CD4-positive, alpha-beta T cell (primary cell): ENCODE results near the gene TTC1. TPM values are rescaled to one million over a fixed set of nuclear protein-coding genes. Genes with fewer than 3 reads are reported as not detected.
A peak's percentile ranks its signal among the peaks of the same experiment; 100 is the strongest.
"Not testable (repeated sequence)": the region's sequence is repeated elsewhere in the genome, so short reads cannot be mapped to it uniquely, and the experiment has no call there.

Experiments used
- ATAC-seq: fragments of 200-7000 bp; cut with Tn5 transposase; one replicate; pipeline ENCODE4 v1.10.0; 2022; ENCODE audit warnings: mild to moderate bottlenecking; ENCODE audit not compliant: poor library complexity
- CTCF ChIA-PET: fragments of 350-600 bp; sonication (Branson Sonifier 250); formaldehyde crosslinking; loops from one replicate; lab custom pipeline; 2021; ENCODE audit warnings: antibody characterized with exemption, inconsistent platforms; lab: Charles Lee
- POLR2A ChIA-PET: fragments of 350-600 bp; sonication (Branson Sonifier 250); formaldehyde crosslinking; loops from one replicate; lab custom pipeline; 2021; ENCODE audit warnings: antibody characterized with exemption, inconsistent platforms; lab: Charles Lee
- DNase-seq, 14 experiments: peaks; one replicate each; pipeline ENCODE4 v3.0.0-alpha.2; 2013 to 2020; ENCODE audit warnings: mixed read lengths in 2 of 14
- H3K27ac ChIP-seq, 2 donors: one replicate each; pipeline versions ENCODE4 v1.5.1 to v1.7.0; 2013; ENCODE audit warnings: low read length in 2 of 2, low read depth in 1 of 2, mild to moderate bottlenecking in 1 of 2
- H3K27me3 ChIP-seq, 2 experiments: 1 replicate in 1 of 2; 2 replicates in 1 of 2; pipeline versions ENCODE4 v1.6.1 to v1.7.0; 2013; ENCODE audit warnings: low read length in 2 of 2, control low read depth in 1 of 2, mild to moderate bottlenecking in 1 of 2, moderate library complexity in 1 of 2; ENCODE audit not compliant: insufficient read depth in 2 of 2, control insufficient read depth in 1 of 2
- H3K36me3 ChIP-seq: one replicate; pipeline ENCODE4 v1.6.1; 2013; ENCODE audit warnings: low read length, control low read depth; ENCODE audit not compliant: insufficient read depth
- H3K4me1 ChIP-seq: one replicate; pipeline ENCODE4 v1.6.1; 2013; ENCODE audit warnings: low read length, control low read depth; ENCODE audit not compliant: insufficient read depth
- H3K4me3 ChIP-seq: one replicate; pipeline ENCODE4 v1.5.1; 2013; ENCODE audit warnings: mild to moderate bottlenecking, low read length, moderate library complexity
- H3K9me3 ChIP-seq, 2 experiments: 1 replicate in 1 of 2; 2 replicates in 1 of 2; pipeline versions ENCODE4 v1.6.1 to v1.7.0; 2013; ENCODE audit warnings: low read length in 2 of 2, mild to moderate bottlenecking in 2 of 2, control low read depth in 1 of 2, moderate library complexity in 1 of 2; ENCODE audit not compliant: control insufficient read depth in 1 of 2, insufficient read depth in 1 of 2
- H3K27ac Mint-ChIP-seq: one replicate; pipeline ENCODE4 v1.8.0; 2020; ENCODE audit warnings: mixed read lengths
- H3K27me3 Mint-ChIP-seq: one replicate; pipeline ENCODE4 v1.8.0; 2021; ENCODE audit warnings: mixed read lengths
- H3K36me3 Mint-ChIP-seq: one replicate; pipeline ENCODE4 v1.8.0; 2021; ENCODE audit warnings: low read depth, mixed read lengths
- H3K4me1 Mint-ChIP-seq: one replicate; pipeline ENCODE4 v1.8.0; 2021; ENCODE audit warnings: low read depth, mixed read lengths
- H3K4me3 Mint-ChIP-seq: one replicate; pipeline ENCODE4 v1.8.0; 2020; ENCODE audit warnings: mild to moderate bottlenecking, mixed read lengths
- H3K9me3 Mint-ChIP-seq: one replicate; pipeline ENCODE4 v1.8.0; 2020; ENCODE audit warnings: mixed read lengths
- intact Hi-C, 2 experiments: fragments of 100-400 bp; cut with DNase I in 1 of 2; cut with micrococcal nuclease in 1 of 2; formaldehyde crosslinking; loops; one replicate each; pipeline versions ENCODE4 v1.15.1 to v1.9.0; 2023 to 2025; cut with DNase I, micrococcal nuclease
- total RNA-seq, 174 experiments: library from RNA in 2 of 174; stranded (reverse) in 2 of 174; gene quantifications; one replicate each; pipeline ENCODE4 v1.2.3 and lab custom pipeline; 2021 to 2026
- TF ChIP-seq, protein P1 (sequence below): fragments of 200-600 bp; IDR thresholded peaks from one replicate; pipeline ENCODE4 v1.8.0; 2022; ENCODE audit warnings: antibody characterized with exemption, mild to moderate bottlenecking

TTC1 gene
- total RNA-seq, 2 experiments from 2014 or later = 15.9 to 16.3 TPM

DNA sequence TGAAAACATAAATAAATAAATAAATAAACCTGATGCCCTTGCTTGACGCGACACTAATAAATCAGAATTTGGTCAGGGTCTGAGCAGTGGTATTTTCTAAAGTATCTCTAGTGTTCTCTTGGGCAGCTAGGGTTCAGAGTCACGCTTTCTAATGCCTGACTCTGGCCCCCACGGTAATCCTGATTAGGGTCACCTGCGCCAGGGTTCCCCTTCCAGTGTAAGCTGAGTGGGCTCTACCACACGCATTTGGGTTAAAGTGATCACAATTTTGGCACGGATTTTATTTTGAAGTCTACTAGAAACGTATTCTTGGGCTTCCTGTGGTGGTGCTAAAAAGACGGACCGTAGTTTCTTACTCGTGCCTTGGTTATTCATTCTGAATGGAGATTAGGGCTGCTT lies 651 bp downstream of the TTC1 start:
- Mint-ChIP-seq H3K4me3 (peak overlapping the region; percentile 92), H3K27me3 (no peaks in the 10 kb centered on the region), H3K9me3 (no peaks in the 10 kb centered on the region), H3K4me1 (peaks cover 30% of the 10 kb centered on the region), H3K36me3 (peaks cover 37% of the 10 kb centered on the region), H3K27ac (peak overlapping the region; percentile 92)
- Histone ChIP-seq H3K27me3 (no peaks in the 10 kb centered on the region), H3K27ac (peak overlapping the region; percentile 65 to 75), H3K9me3 (no peaks in the 10 kb centered on the region), H3K36me3 (peaks cover 32% of the 10 kb centered on the region), H3K4me3 (peak overlapping the region; percentile 70), H3K4me1 (peaks cover 18% of the 10 kb centered on the region)
- intact Hi-C loops = loop anchor here (2.0 to 5.0 kb wide), 4 partner anchors 108 to 801 kb away; partner anchors contain the start of genes IL12B (in 1 of the 2), PWWP2A (in 1 of the 2), RNF145 (in 1 of the 2) and SLU7 (in 1 of the 2)
- ChIA-PET POLR2A (interaction anchor here (1.7 to 2.3 kb wide), 4 partner anchors 12 to 409 kb away, joined by 8 to 17 read pairs (median 10); partner anchors contain the start of genes PWWP2A and SLU7), CTCF (interaction anchor here (1.4 to 4.2 kb wide), 4 partner anchors 12 to 429 kb away, joined by 4 to 29 read pairs (median 6); partner anchors contain the start of gene PWWP2A)
- ATAC-seq = no peak
- TF ChIP-seq, protein P1, sequence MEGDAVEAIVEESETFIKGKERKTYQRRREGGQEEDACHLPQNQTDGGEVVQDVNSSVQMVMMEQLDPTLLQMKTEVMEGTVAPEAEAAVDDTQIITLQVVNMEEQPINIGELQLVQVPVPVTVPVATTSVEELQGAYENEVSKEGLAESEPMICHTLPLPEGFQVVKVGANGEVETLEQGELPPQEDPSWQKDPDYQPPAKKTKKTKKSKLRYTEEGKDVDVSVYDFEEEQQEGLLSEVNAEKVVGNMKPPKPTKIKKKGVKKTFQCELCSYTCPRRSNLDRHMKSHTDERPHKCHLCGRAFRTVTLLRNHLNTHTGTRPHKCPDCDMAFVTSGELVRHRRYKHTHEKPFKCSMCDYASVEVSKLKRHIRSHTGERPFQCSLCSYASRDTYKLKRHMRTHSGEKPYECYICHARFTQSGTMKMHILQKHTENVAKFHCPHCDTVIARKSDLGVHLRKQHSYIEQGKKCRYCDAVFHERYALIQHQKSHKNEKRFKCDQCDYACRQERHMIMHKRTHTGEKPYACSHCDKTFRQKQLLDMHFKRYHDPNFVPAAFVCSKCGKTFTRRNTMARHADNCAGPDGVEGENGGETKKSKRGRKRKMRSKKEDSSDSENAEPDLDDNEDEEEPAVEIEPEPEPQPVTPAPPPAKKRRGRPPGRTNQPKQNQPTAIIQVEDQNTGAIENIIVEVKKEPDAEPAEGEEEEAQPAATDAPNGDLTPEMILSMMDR = no peak
- DNase-seq = peak in 3 of 14 experiments; percentile 13 to 20 (median 20)

DNA sequence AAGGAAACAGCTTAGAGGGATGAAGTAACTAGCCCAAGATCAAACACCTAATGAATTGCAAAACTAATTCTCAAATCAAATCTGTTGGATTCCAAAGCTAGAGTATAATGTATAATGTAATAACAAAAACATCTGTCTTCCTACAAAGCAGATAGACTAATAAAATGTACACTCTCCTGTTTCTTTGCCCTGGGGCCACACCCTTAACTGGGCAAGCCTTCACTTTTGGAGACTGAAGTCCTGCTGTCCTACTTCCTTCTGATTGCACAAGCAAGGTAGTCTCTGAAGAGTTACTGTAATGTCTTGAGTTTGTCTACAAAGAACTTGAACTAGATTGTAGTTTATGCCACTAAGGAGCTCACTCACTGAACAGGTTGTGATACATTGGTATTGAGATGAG lies 2.5 kb downstream of the TTC1 start:
- no peaks in the 10 kb centered on the region for H3K9me3 ChIP-seq
- Mint-ChIP-seq H3K9me3 (no peaks in the 10 kb centered on the region), H3K4me1 (peaks cover 30% of the 10 kb centered on the region), H3K4me3 (peak overlapping the region; percentile 70), H3K27ac (peak overlapping the region; percentile 10), H3K27me3 (no peaks in the 10 kb centered on the region), H3K36me3 (peaks cover 45% of the 10 kb centered on the region)
- ATAC-seq (no peak), DNase-seq (no peak)
- H3K27me3 ChIP-seq = no peaks in the 10 kb centered on the region
- no peak overlapping the region for H3K27ac ChIP-seq
- ChIA-PET CTCF (interaction anchor here (1.6 kb wide), 1 partner anchor 10 kb away, joined by 11 read pairs; no protein-coding TSS in a partner anchor), POLR2A (no interaction called here)
- H3K4me3 ChIP-seq = no peak overlapping the region
- peaks cover 39% of the 10 kb centered on the region for H3K36me3 ChIP-seq
- TF ChIP-seq, protein P1 = no peak
- H3K4me1 ChIP-seq = peaks cover 18% of the 10 kb centered on the region
- intact Hi-C loops = loop anchor here in 1 of 2 experiments (2.0 kb wide), 1 partner anchor 107 kb away; the partner anchor contains the start of gene PWWP2A

DNA sequence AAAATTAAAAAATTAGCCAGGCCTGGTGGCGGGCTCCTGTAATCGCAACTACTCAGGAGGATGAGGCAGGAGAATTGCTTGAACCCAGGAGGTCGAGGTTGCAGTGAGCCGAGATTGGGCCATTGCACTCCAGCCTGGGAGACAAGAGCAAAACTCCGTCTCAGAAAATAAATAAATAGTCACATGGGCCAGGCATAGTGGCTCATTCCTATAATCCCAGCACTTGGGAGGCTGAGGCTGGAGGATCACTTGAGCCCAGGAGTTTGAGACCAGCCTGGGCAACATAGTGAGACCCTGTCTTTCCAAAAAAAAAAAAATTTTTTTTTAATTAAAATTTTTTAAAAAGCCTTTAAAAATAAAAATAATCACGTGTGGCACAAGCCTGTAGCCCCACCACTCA lies 5.3 kb downstream of the TTC1 start:
- CTCF ChIA-PET = interaction anchor here (0.7 kb wide), 1 partner anchor 13 kb away, joined by 3 read pairs; no protein-coding TSS in a partner anchor
- intact Hi-C loops, DNase-seq, H3K27me3 ChIP-seq, H3K27ac Mint-ChIP-seq, H3K9me3 ChIP-seq, H3K4me3 ChIP-seq, H3K27ac ChIP-seq, H3K4me3 Mint-ChIP-seq, POLR2A ChIA-PET, H3K27me3 Mint-ChIP-seq, H3K9me3 Mint-ChIP-seq, ATAC-seq: not testable (repeated sequence)
- peaks cover 55% of the 10 kb centered on the region for H3K36me3 Mint-ChIP-seq
- Histone ChIP-seq H3K36me3 (peaks cover 50% of the 10 kb centered on the region), H3K4me1 (peaks cover 14% of the 10 kb centered on the region)
- peaks cover 29% of the 10 kb centered on the region for H3K4me1 Mint-ChIP-seq
